ENCODE data around the gene NLN. TPM values are rescaled to one million over a fixed set of nuclear protein-coding genes. Genes with fewer than 3 reads are reported as not detected.

Gene NLN
- total and polyA plus RNA-seq, 2 of the 13 experiments (the other 11 are each of a cell fraction or from before 2014, with no cell fraction given), result 11.9 to 36.7 TPM

- TF ChIP-seq ZNF569 (CRISPR knock-in tag; IDR thresholded peaks at IDR 0.05; ENCODE audit: borderline replicate concordance), result no peak
These were observed 98.4 kb downstream of the NLN start (continued) for GRCh38 chr5:65820373-65820772.

GRCh38 chr5:65821966-65822365, 100.0 kb downstream of the NLN start:
- Histone ChIP-seq H3K36me3 (replicated peaks in 1 of 2; ENCODE audit: control insufficient read depth in 1 of 2, insufficient read depth in 2 of 2, low read length in 2 of 2) (peaks cover 1 to 10% of the 10 kb centered on the region in 2 experiments; a peak in 3 of 5 replicates), H3K9me3 (ENCODE audit: low read length) (no peaks in the 10 kb centered on the region), H3K27ac (ENCODE audit: extremely low read length, insufficient read depth, low read length) (no peak overlapping the region), H3K4me2 (ENCODE audit: low read depth, low read length) (no peak overlapping the region), H3K9ac (ENCODE audit: insufficient read depth, low read depth, low read length) (no peak overlapping the region), H4K20me1 (ENCODE audit: insufficient read depth, low read length) (no peaks in the 10 kb centered on the region), H2AFZ (ENCODE audit: low read length) (no peak overlapping the region), H3K4me1 (ENCODE audit: insufficient read depth, low read length) (peaks cover 12% of the 10 kb centered on the region), H3K27me3 (ENCODE audit: control insufficient read depth in 1 of 2, insufficient read depth in 2 of 2, low read length in 2 of 2) (no peaks in the 10 kb centered on the region), H3K79me2 (ENCODE audit: insufficient read depth, low read length) (no peaks in the 10 kb centered on the region), H3K4me3 (replicated peaks in 1 of 3; ENCODE audit: insufficient read depth in 1 of 3, low read depth in 2 of 3, low read length in 3 of 3) (no peak overlapping the region)
- in situ Hi-C loops (cut with HindIII; ENCODE audit: extremely low pct_ligation_motif_present, low pct_unique_long_range_greater_than_20kb), result no loop called here
- POLR2A ChIA-PET, result no interaction called here
- intact Hi-C loops (cut with micrococcal nuclease; ENCODE audit: unreplicated experiment), result no loop called here
- DNase-seq (ENCODE audit: low spot score), result no peak
- CTCF ChIA-PET (ENCODE audit: low intra/inter-chr PET ratio, low total read pairs), result no interaction called here
- no TSS peak for BruUV-seq (replicated peaks)
- 89% methylated on average over 4 of the region's 4 CpGs for WGBS (ENCODE audit: low lambda C conversion rate)
- FAIRE-seq, result no peak
- ATAC-seq, result no peak
- TF ChIP-seq ZMAT5 (CRISPR knock-in tag; IDR thresholded peaks at IDR 0.05; ENCODE audit: borderline replicate concordance, low read depth) (no peak), HDAC2 (CRISPR knock-in tag; IDR thresholded peaks at IDR 0.05) (no peak), ZBTB40 (IDR thresholded peaks at IDR 0.05) (no peak), ZBTB40 (CRISPR knock-in tag; IDR thresholded peaks at IDR 0.05) (no peak), CBX5 (CRISPR knock-in tag; IDR thresholded peaks at IDR 0.05; ENCODE audit: borderline replicate concordance) (no peak), ZNF20 (CRISPR knock-in tag; IDR thresholded peaks at IDR 0.05) (no peak), POGZ (CRISPR knock-in tag; IDR thresholded peaks at IDR 0.05) (no peak), ZNF740 (CRISPR knock-in tag; IDR thresholded peaks at IDR 0.05) (no peak), PBX3 (CRISPR knock-in tag; IDR thresholded peaks at IDR 0.05; ENCODE audit: borderline replicate concordance) (no peak), CENPX (CRISPR knock-in tag; IDR thresholded peaks at IDR 0.05) (no peak), ZNF652 (CRISPR knock-in tag; IDR thresholded peaks at IDR 0.05; ENCODE audit: borderline replicate concordance, low read depth) (no peak), LCORL (IDR thresholded peaks at IDR 0.05) (no peak), LCORL (CRISPR knock-in tag; IDR thresholded peaks at IDR 0.05) (no peak)

Data from HepG2 (cell line).